ENCODE measurements around the gene FHOD3.

Gene FHOD3

GRCh38 chr18:36769611-36770314 lies 472.2 kb downstream of the FHOD3 start:
- no peak overlapping the region for H3K4me3 ChIP-seq (replicated peaks; ENCODE audit: low read depth, low read length)
- TF ChIP-seq CTCF (IDR thresholded peaks at IDR 0.05; ENCODE audit: low read depth, low read length, missing control alignments) = peak; percentile 62
- DNase-seq (ENCODE audit: extremely low read depth, low read depth) = no peak

GRCh38 chr18:36770315-36770946 lies 472.9 kb downstream of the FHOD3 start:
- DNase-seq (ENCODE audit: extremely low read depth, low read depth) = no peak
- H3K4me3 ChIP-seq (replicated peaks; ENCODE audit: low read depth, low read length) = no peak overlapping the region
- no peak for TF ChIP-seq CTCF (IDR thresholded peaks at IDR 0.05; ENCODE audit: low read depth, low read length, missing control alignments)

GRCh38 chr18:36771245-36771644 lies 473.7 kb downstream of the FHOD3 start:
- no peak overlapping the region for H3K4me3 ChIP-seq (replicated peaks; ENCODE audit: low read depth, low read length)
- no peak for DNase-seq (ENCODE audit: extremely low read depth, low read depth)
- TF ChIP-seq CTCF (IDR thresholded peaks at IDR 0.05; ENCODE audit: low read depth, low read length, missing control alignments) = no peak

GRCh38 chr18:36772241-36772723 lies 474.8 kb downstream of the FHOD3 start:
- DNase-seq (ENCODE audit: extremely low read depth, low read depth) = no peak
- H3K4me3 ChIP-seq (replicated peaks; ENCODE audit: low read depth, low read length) = no peak overlapping the region
- no peak for TF ChIP-seq CTCF (IDR thresholded peaks at IDR 0.05; ENCODE audit: low read depth, low read length, missing control alignments)

- DNase-seq (ENCODE audit: extremely low read depth, low read depth) = no peak
- no peak for TF ChIP-seq CTCF (IDR thresholded peaks at IDR 0.05; ENCODE audit: low read depth, low read length, missing control alignments)
- H3K4me3 ChIP-seq (replicated peaks; ENCODE audit: low read depth, low read length) = no peak overlapping the region
Observed at GRCh38 chr18:36775396-36775795, 477.9 kb downstream of the FHOD3 start.

GRCh38 chr18:36776650-36777049 lies 479.1 kb downstream of the FHOD3 start:
- no peak overlapping the region for H3K4me3 ChIP-seq (replicated peaks; ENCODE audit: low read depth, low read length)
- DNase-seq (ENCODE audit: extremely low read depth, low read depth) = no peak
- no peak for TF ChIP-seq CTCF (IDR thresholded peaks at IDR 0.05; ENCODE audit: low read depth, low read length, missing control alignments)

All from HFF-Myc (cell line).